H1 (cell line): ENCODE results near the gene ARSK. TPM values are rescaled to one million over a fixed set of nuclear protein-coding genes. Genes with fewer than 3 reads are reported as not detected.

ENCODE experiments used
- BACH1 ChIP-seq: IDR thresholded peaks from 2 replicates; pipeline ENCODE4 v1.6.1; 2012; ENCODE audit warnings: low read length, improper control_type of control experiment
- CHD7 ChIP-seq: fragments of 300-600 bp; sonication (generic); IDR thresholded peaks from 2 replicates; pipeline ENCODE4 v1.7.1; 2012; ENCODE audit warnings: low read length, moderate library complexity, mild to moderate bottlenecking, inconsistent platforms; ENCODE audit not compliant: insufficient replicate concordance
- CTBP2 ChIP-seq: IDR thresholded peaks from 2 replicates; pipeline ENCODE4 v1.7.0; 2011; ENCODE audit warnings: borderline replicate concordance, mild to moderate bottlenecking, moderate library complexity, mixed read lengths, low read length; ENCODE audit not compliant: insufficient read depth, insufficient read length
- POU5F1 ChIP-seq: IDR thresholded peaks from 2 replicates; pipeline ENCODE4 v1.6.1; 2011; ENCODE audit warnings: low read depth, mild to moderate bottlenecking, low read length, moderate library complexity
- polyA plus RNA-seq, 7 experiments: library from polyadenylated mRNA; depleted of rRNA in 3 of 7; stranded (reverse) in 5 of 7; unstranded in 2 of 7; fragments of >200 nt in 5 of 7; fragments of 200-250 nt in 2 of 7; gene quantifications; 1 replicate in 5 of 7; 2 replicates in 1 of 7; 4 replicates in 1 of 7; pipeline versions ENCODE4 v1.2.1 to v1.2.3, GENCODE V29; 2011 to 2013; ENCODE audit warnings: missing spikeins in 2 of 7, mixed read lengths in 2 of 7
- total RNA-seq: library from RNA; stranded (reverse); fragmentation: NEBNext Ultra II Directional; extraction: Animal tissue kit (Norgen Biotek cat#: 25700); gene quantifications from 2 replicates; pipeline ENCODE4 v1.2.1, GENCODE V29; 2021

ARSK gene
- total and polyA plus RNA-seq, 2 of the 8 experiments (the other 6 are each of a cell fraction or from before 2014, with no cell fraction given) = 8.4 to 14.1 TPM

GRCh38 chr5:95609711-95610110, 54.8 kb downstream of the ARSK start (continued):
- no peak for TF ChIP-seq CHD7
- TF ChIP-seq CTBP2 = no peak
- no peak for TF ChIP-seq BACH1
- TF ChIP-seq POU5F1 = no peak
